Cardiac septum (tissue), 1 donor: ENCODE results near the gene ZNF207. TPM values are rescaled to one million over a fixed set of nuclear protein-coding genes. Genes with fewer than 3 reads are reported as not detected.
"Not testable (repeated sequence)": the region's sequence is repeated elsewhere in the genome, so short reads cannot be mapped to it uniquely, and the experiment has no call there.

ENCODE experiments used
- DNase-seq: peaks from one replicate; pipeline ENCODE4 v3.0.0-alpha.2; 2020; ENCODE audit warnings: low spot score
- intact Hi-C: fragments of 100-400 bp; cut with DNase I; formaldehyde crosslinking; loops from one replicate; pipeline ENCODE4 v1.14.0; 2022
- long read RNA-seq: library from polyadenylated mRNA; unstranded; transcript quantifications from one replicate; pipeline ENCODE4 v2.0.0, GENCODE V29; 2021
- total RNA-seq: library from RNA; stranded (reverse); fragmentation: NEBNext Ultra II Directional; extraction: Animal tissue kit (Norgen Biotek cat#: 25700); gene quantifications from one replicate; pipeline ENCODE4 v1.2.1, GENCODE V29; 2021
- donor health status: DM: no; HTN: no; CAD: no.

Gene ZNF207
- total RNA-seq = 83.7 TPM
- long read RNA-seq, full-length matches to known transcripts = 35 of 52 reads
- long read RNA-seq, partial matches to known transcripts = 12 of 52 reads
- long read RNA-seq, other reads (novel, unspliced or antisense) = 5 of 52 reads

DNA sequence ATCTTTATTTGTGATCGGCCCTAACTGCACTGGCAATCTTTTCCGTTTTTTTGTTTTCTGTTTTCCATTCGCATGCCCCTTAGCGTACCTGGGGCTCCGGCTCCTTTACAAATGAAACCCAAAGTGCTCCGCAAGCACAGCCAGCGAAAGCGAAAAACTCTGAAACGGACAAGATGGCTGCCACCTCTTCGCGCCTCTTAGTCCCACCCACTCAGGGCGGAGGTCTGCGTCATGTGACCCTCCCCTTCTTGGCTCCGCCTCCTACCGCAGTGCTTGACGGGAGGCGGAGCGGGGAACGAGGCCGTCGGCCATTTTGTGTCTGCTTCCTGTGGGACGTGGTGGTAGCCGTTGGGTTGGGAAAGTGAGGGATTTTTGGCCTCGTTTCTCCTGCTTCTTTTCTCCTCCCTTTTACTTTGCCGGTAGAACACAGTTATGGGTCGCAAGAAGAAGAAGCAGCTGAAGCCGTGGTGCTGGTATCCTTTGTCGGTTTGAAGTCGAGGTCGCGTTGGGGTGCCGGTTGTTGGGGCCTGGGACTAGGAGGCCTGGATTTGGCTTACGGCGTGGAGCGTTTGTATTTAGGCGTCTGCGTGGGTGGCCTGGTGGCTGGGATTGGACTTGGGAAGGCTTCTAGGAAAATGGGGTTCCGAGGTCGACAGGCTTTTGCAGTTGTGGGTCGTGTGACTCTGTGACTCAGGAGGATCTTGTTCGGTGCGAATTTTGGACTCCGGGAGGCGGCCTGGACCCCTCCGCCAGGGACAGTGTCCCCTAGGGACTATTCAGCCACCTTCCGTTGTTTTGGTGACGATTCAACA is at the start of gene ZNF207:
Gene ZNF207, plus strand, starts transcription at position 304 of the 812 bp plus-strand sequence. Its CDS starts 129 bp downstream, at position 433.
- intact Hi-C loops = loop anchor here (10.0 kb wide), 1 partner anchor 205 kb away; the partner anchor contains the start of gene RHOT1

DNA sequence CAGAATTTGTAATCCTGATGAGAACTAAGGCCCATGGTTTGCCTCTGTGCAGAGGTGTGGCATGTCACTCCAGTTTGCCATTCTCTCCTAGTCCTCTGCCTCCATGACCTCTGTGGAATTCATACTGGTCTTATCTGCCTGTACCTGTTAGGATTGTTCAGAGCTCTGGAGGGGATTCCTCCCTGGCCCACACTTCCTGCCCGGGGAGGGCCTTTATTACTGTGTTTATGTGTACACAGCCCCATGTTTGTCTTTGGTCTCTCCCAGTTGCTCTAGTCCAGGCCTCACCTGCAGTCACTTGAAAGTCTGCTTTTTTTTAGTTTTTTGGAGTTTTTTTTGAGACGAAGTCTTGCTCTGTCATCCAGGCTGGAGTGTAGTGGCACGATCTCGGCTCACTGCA is 47.9 kb upstream of the ZNF207 start:
- intact Hi-C loops = no loop called here
- DNase-seq = no peak

More for the DNA sequence above, at the start of gene ZNF207:
- DNase-seq = peak; percentile 98

DNA sequence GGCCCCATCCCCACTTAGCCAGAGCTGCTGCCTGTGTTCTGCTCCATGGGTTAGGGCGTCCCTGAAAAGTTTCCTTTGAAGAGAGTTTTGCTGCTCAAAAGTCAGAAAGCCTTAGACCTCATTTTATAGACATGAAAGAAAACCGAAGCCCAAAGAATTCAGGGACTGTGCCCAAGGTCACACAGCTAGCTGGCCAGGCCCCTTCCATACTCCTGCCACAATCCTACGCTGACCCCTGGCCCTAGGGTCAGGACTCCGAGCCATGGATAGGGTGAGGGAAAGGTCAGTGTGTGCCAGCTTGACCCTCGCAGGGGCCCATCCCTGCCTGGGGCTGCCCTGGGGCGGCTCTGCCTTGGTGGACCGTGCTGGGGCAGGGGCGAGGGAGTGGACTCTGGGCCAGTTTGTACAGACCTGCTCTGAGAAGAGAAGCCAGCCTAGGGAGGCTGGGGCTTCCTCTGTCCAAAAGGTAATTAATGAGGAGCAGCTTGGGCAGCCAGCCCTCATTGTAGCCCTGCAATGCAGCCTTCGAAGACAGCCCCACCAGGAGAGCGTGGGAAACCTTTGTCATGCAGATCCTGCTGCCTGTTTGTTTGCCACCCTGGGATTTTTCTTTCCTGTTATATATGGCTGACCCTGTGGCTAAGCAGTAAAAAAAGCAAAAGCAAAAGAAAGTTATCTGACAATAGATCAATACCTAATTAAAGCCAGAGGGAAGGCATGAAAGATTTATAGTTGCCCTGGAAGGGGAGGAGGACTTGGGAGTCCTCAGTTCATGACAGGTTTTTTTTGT is 46.9 kb upstream of the ZNF207 start:
- intact Hi-C loops = no loop called here
- no peak for DNase-seq

DNA sequence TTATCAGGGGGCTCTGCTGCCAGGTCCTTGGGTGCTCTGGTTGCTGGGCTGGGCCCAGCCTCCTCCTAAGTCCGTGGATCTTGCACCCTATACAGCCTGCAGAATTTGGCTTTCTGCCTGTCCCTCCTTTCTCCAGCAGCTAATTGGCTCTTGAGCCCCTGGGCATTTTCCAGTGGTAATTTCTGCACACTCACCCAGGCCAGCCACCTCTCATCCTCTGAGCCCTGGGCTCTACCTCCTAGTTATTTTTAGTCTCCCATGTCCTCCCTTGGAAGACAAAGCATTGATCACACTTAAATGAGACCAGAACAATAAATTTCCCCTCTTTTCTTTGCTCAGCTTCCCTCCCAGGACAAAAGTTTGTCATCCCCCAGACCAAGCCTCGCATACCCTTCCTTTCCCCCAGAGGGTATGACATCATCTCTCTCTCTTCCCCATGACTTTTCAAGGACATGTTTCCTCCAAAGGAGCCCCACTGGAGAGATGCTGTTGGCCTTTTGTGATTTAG is 46.1 kb upstream of the ZNF207 start:
- intact Hi-C loops = no loop called here
- no peak for DNase-seq

DNA sequence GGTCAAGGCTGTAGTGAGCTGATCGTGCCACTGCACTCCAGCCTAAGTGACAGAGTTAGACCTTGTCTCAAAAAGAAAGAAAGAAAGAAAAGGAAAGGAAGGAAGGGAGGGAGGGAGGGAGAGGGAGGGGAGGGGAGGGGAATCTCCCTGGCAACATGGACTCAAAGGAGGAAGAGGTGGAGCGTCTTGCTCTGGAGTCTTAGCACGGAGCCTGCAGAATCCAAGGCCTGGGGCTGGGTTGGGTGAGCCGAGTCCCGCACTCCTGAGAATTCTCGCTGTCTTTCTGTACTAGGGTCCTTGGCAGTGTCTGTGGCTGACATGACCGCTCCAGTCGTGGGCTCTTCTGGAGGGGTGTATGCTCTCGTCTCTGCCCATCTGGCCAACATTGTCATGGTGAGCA is 44.9 kb upstream of the ZNF207 start:
- no peak for DNase-seq
- intact Hi-C loops = no loop called here

DNA sequence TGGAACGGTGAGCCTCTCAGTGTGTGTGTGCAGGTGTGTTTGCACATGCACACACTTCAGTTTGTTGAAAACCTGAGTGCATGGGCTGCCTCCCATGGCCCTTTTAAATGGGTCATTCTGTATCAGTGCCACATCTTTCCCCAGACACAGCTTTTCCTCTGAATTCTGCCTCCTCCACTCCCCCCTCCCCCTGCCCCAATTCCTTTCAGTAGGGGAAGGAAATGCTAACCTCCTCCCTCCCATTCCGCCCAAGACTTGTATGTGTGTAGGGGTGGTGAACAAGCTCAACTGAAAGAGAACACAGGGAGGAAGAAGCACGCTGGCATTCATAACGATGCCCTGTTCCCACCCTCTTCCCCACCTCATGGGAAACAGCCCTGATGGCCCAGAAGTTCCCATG is 42.3 kb upstream of the ZNF207 start:
- no peak for DNase-seq
- intact Hi-C loops = no loop called here

DNA sequence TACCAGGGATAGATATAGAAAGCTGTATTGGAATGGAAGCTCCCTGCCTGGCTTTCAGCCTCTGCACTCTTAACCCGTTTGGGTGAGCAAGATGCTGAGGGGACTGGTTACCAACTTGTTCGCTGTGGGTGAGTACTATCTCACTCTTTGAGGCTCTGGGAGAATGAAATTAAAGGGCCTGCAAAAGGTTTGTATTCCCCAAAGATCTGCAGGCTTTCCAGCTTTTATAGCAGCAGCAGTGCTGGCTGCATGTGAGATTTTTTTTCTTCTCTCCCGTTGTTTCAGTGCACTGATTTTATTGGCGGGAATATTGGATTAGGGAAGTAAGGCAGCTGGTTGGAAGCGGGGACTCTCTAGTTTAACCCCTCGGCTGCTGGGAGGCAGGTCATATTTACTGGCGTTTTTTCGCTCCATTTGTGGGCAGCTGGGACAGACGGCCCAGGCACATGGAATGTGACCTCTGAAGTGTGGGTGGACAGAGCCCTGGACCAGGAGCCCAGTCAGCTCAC is 38.9 kb upstream of the ZNF207 start:
- intact Hi-C loops = no loop called here
- DNase-seq = no peak

DNA sequence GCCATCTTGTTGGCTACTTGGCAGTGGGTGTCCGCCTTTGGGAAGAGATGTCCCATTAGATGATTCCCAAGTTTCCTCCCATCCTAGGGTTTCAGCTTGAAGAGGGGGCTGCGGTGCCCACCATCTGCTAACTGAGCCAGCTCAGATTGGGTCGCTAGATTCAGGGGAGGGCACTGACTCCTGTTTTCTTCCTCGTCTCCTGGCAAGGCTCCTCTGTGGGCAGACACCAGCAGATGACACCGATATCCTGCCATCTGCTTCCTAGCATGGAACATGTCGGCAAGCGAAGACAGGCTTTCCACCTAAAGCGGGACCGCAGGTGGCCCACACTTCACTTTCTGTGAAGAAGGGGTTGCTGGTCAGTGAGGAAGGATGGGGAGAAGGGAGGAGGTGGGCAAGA is 35.3 kb upstream of the ZNF207 start:
- intact Hi-C loops = no loop called here
- no peak for DNase-seq

DNA sequence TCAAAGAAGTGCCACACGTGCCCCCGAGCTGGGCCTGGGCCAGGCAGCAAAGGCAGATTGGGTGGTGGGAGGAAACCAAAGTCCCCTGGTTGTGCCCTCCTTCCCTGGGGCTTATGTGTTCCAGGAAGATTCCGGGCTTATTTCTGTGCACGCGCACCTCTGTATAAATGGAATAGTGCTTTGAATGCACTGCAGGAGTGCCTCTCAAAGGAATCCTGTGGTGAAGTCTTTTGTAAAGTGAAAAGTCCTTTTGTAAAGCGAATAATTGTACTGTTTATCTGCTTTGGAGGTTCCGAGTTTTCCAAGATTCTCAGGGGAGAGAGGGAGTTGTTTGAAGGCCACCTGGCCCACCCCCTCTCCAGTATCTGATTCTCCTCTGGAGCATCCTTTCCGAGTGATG is 34.8 kb upstream of the ZNF207 start:
- no peak for DNase-seq
- intact Hi-C loops = no loop called here

DNA sequence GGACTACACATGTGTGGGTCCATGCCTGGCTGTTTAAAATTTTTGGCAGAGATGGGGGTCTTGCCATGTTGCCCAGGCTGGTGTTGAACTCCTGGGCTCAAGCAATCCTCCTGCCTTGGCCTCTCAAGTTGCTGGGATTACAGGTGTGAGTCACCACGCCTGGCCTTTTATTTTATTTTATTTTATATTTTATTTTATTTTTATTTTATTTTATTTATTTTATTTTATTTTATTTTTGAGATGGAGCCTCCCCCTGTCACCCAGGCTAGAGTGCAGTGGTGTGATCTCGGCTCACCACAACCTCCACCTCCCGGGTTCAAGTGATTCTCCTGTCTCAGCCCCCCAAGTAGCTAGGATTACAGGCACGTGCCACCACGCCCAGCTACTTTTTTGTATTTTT is 33.3 kb upstream of the ZNF207 start:
- intact Hi-C loops = not testable (repeated sequence)

DNA sequence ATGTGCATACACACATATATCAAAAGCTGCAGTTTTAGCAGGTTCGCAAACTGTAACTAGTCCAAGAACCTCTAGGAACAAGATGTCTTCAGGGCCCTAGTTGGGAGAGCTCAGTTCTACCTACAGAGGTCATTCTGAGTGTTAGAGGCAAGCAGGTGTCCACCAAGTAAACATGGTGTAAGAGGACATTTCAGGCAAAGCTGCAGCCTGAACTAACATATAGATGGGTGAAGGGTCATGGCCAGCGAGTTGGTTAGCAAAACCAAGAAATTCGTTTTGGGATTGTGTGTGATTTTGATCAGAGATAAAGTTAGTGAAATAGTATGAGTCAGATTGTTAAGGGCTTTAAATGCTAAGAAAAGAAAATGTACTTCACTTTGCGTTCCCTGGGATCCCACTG is 32.6 kb upstream of the ZNF207 start:
- intact Hi-C loops = no loop called here

More for the DNA sequence above, 33.3 kb upstream of the ZNF207 start:
- not testable (repeated sequence) for DNase-seq

DNA sequence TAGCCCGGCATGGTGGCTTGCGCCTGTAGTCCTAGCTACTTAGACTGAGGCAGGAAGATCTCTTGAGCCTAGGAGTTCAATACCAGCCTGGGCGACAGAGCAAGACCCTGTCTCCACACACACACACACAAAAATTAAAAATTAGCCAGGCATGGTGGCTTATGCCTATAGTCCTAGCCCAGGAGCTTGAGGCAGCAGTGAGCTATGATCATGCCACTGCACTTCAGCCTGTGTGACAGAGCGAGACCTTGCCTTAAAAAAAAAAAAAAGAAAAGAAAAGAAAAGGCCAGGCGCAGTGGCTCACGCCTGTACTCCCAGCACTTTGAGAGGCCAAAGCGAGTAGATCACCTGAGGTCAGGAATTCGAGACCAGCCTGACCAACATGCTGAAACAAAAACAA is 31.9 kb upstream of the ZNF207 start:
- intact Hi-C loops = no loop called here
- no peak for DNase-seq

More for the DNA sequence above, 32.6 kb upstream of the ZNF207 start:
- no peak for DNase-seq

DNA sequence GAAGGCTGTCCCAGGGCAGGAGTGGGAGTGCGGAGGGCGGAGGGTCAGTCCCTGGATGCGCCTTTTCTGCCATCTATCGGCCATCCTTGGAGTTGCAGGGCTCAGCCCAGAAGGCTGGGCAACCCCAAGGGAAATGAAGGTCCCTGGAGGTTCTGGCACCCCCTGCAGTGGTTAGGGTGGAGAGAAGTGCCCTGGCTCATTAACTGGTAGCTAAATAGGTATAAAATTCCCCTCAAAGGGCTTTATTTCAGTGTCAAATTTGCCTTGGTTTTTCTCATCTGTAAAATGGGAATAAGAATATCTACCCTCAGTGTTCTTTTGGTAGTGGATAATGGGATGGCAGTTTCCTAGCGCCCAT is 30.4 kb upstream of the ZNF207 start:
- intact Hi-C loops = loop anchor here (1.0 kb wide), 1 partner anchor 66 kb away; no protein-coding TSS in a partner anchor
- DNase-seq = peak; percentile 91

DNA sequence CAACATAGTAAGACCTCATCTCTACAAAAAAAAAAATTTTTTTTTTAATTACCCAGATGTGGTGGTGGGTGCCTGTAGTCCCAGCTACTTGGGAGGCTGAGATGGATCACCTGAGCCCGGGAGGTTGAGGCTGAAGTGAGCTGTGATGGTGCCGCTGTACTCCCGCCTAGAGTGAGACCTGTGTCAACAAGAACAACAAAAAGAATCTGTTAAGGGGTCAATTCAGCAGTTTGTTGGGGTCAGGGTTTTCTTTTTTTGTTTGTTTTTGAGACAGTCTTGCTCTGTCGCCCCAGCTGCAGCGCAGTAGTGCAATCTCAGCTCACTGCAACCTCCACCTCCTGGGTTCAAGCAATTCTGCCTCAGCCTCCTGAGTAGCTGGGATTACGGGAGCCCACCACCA is 29.9 kb upstream of the ZNF207 start:
- intact Hi-C loops, DNase-seq: not testable (repeated sequence)

DNA sequence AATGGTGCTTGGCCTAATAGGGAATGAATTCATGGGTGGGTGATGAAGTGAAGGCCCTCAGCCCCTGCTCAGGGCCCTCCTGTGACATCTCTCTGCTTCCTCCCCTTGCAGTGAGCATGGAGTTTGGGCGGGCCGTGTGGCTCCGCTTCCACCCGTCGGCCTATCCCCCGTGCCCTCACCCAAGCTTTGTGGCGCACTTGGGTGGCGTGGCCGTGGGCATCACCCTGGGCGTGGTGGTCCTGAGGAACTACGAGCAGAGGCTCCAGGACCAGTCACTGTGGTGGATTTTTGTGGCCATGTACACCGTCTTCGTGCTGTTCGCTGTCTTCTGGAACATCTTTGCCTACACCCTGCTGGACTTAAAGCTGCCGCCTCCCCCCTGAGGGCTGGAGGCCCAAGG is 29.1 kb upstream of the ZNF207 start:
- DNase-seq = no peak
- intact Hi-C loops = no loop called here

DNA sequence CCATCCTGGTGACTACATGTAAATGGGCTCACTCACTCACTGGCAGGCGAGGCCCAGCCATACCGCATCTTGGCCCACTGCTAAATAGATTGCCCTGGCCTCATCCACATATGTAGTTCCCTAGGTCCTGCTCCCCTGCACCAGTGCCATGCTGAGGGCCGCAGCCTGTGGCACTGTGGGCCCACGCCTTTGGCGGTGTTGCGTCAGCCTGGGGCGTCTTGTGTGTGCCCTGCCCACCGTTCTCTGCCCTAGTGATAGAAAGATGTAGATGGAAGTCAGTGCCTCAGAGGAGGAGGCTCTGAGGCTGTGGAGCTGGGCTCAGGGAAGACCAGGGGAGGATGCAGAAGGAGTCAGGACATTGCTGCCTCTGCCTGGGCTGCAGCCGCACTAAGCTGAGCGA is 26.9 kb upstream of the ZNF207 start:
- intact Hi-C loops = no loop called here
- no peak for DNase-seq

DNA sequence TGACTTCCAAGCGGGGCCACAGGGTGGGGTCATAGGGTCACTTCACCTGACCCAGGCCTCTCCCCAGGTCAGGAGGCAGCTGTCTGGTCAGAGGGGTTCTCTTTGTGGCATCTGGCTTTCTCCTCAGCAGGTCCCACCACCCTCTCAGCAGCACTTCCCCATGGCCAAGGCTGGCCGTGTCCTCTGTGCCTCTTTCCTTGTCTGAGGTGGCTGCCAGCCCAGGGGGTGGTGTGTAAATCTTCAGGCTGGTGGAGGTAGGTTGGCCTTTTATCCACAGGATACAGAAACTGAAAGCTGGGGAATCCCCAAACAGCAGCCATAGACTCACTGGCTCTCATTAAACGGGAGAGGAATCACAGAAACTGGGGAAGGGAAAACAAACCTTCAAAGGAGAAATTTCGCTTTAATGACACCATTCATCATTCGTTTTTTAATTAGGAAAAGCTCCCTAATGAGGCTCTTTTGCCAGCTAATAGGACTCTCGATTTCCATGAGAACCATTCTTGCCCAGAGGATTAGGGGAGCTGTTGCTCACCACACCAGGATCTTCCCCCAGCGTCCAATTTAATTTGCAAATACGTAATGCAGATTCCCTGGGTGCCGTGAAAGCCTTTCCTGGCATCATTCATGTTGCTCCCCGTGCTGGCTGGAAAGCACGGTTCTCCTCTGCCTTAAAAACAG is 26.0 kb upstream of the ZNF207 start:
- DNase-seq = no peak
- intact Hi-C loops = no loop called here

DNA sequence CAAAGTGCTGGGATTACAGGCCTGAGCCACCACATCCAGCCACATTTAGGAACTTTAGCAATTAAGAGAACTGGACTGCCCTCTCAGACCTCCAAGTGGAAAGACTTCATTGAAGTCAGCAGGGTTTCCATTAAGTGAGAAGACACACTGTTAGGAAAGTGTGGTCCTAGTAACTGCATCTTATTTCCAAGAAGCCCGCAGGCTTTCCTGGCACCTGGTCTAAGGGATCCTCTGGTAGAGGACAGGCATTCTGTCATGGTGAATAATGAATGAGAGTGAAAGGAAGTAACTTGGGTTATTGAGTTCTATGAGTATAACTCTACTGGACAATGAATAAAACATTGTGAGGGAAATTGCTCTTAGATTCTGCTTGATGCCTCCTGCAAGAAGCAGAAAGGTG is 22.0 kb upstream of the ZNF207 start:
- intact Hi-C loops = no loop called here
- no peak for DNase-seq

DNA sequence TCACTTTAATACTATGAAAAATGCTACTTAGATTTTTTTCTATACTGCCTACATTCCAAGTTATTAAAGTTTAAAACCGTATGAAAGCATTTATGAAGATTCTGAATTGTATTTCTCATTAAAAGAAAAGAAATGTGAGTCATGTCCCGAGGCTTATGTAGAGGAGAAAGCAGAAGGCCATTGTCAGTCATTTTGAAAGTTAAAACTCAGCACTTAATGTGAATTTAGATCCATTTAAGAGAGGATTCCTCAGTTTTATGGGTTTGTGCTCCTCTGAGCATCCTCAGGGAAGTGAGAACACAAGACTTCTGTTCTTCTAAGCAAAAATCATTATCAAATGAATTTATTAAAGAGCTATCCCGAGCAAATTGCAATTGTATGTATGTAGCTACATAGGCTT is 19.8 kb upstream of the ZNF207 start:
- DNase-seq = no peak
- intact Hi-C loops = no loop called here
